ENCODE results near the gene PNPLA4.

PNPLA4 gene

GRCh38 chrX:7872042-7872441 lies 55.2 kb downstream of the PNPLA4 start:
- no peak for DNase-seq (ENCODE audit: low read depth in 2 of 2)

- no peak for DNase-seq (ENCODE audit: low read depth in 2 of 2)
Observed at GRCh38 chrX:7852166-7852565, 75.0 kb downstream of the PNPLA4 start.
